Activated CD8-positive, alpha-beta memory T cell treated with anti-CD3 and anti-CD28 coated beads for 24 hours (primary cell): ENCODE data around the gene BRSK1.
A peak's percentile ranks its signal among the peaks of the same experiment; 100 is the strongest.

Experiments used
- DNase-seq: peaks from one replicate; pipeline ENCODE4 v3.0.0-alpha.2; 2020

BRSK1 gene

DNA sequence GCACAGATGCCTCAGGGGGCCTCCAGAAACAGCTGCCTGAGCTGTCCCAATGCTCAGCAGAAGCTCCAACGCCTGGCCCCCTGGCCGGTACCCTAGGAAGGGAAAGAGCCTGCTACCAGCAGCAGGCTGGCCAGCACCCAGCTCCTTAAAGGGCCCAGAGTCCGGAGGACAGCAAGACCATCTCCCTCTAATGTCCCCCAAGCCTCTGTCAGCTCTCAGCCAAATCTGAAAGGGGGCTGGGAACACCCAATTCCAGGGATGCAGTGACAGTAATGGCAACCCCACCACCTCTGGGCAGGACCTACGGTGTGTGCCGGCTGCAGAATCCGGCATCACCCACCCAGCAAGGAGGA lies 29.2 kb upstream of the BRSK1 start:
- no peak for DNase-seq

DNA sequence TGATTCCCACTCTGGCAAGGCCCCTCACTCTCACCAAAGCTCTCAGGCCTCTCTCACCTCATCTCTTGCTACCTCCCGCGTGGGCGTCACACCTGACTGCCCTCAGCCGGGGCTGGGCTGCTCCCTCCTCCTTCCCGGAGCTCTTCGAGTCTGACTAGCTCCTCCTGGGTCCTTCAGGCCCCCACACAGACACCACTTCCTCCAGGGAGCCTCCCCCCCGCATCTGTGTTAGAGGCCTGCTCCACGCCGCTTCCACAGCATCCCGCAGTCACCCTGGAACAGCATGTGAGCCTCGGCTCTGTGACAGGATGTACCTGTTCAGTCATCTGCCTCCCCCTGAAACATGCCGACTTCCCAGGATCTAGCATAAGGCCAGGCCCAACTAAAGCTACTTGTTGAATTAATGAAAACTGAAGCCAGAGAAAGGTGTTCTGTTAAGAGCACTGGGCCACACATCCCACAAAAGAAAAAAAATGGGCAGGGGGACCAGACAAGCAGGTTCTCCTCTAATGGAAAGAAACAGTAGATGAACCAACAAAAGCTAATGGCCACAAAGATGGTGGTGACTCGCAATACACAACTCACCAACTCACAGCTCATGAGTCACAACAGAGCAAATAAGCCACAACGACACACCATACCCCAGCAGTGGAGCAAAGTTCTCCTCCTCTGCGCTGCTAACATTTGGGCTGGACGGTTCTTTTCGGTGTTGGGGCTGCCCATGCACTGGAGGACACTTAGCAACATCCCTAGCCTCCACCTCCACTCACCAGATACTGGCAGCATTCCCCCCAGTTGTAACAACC lies 28.0 kb upstream of the BRSK1 start:
- DNase-seq: peak; percentile 79

DNA sequence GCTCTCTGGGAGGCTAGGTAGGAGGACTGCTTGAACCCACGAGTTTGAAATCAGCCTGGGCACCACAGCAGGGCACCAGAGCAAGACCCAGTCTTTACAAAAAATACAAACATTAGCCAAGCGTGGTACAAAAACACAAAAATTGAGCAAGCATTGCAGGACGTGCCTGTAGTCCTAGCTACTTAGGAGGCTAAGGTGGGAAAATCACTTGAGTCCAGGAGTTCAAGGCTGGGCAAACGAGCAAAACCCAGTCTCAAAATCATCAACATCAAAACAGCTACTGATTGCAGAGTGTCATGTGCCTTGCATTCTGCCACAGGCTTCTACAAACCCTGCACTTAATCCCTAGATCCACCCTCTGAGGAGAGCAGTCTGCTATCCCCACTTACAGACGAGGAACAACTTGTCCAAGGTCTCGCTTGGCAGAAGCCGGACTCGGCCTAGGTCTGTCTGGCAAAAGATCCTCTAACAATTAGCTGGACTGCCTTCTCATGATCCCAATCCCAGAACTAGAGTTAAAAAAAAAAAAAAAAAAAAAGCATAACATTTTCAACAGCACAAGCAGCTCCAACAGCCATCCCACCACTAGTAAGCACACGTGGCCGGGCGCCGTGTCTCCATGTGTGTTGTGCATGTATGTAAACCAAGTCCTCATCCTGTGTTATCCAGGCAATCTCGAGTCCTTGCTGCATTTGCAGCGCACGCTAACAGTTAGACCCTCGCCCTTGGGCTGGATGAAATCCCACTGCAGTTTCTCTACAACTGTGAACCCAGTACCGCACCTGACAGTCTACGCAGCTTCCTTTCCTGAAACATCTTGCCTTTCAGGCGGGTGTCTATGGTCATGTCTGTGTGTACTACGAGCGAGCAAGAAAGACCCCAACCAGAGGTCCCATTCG lies 27.0 kb upstream of the BRSK1 start:
- no peak for DNase-seq

DNA sequence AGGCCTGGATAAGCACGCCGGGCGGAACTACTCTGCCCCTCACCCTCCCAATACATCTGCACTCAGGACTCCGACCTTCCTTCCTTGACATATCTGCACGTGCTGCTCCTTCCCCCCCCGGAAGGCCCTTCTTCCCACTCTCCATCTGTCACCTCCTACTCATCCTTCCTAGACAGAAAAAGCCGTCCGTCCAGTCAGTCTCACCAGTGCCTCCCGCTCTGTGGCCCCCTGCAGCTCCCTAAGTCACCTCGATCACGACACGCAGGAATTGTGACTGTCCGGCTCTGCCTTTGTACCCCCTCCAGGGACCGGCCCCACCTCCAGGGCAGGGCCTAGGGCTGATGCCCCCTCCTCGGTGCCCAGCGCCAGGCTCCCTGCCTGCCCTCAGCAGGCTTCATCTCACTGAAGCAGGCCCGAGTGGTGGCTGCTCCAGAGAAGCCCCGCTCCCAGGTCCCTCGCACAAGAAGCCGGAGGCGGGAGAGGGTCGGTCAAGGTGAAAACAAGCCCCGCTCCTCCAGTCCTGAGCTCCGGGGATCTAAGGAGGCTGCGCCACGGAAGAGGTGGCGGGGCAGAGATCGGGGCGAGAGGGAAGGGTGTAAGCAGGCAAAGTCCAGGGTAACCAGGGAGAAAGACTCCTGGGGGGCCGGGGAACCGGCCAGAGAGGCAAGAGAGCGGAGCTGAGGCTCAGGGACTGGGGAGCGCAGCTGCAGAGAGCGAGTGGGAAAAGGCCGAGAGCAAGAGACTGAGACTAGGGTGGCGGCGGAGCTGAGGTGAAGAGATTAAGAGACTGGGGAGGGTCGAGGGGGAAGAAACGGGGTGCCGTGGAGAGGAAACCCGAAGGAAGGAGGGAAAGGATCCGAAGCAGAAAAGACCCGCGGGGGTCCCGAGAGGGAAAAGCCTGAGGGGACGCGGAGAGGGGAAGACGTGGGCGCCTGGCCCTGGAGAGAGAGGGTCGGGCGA lies 26.1 kb upstream of the BRSK1 start:
- DNase-seq: peak; percentile 75

DNA sequence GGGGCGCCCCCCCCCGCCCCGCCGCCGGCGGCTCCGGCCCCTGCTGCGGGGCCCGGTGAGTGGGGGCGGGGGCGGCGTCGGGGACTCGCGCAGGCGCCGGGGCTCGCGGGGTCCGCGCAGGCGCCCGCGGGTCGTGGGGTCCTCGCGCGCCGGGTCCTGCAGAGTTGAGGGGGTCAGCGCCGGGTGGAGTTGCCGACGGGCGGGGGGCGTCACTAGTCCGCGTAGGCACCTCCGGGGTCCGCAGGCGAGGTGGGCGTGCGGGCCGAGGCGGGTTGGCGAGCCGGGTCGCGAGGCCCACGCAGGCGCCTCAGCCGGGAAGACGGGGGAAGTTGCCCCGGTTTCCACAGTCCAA lies 25.3 kb upstream of the BRSK1 start:
- no peak for DNase-seq

DNA sequence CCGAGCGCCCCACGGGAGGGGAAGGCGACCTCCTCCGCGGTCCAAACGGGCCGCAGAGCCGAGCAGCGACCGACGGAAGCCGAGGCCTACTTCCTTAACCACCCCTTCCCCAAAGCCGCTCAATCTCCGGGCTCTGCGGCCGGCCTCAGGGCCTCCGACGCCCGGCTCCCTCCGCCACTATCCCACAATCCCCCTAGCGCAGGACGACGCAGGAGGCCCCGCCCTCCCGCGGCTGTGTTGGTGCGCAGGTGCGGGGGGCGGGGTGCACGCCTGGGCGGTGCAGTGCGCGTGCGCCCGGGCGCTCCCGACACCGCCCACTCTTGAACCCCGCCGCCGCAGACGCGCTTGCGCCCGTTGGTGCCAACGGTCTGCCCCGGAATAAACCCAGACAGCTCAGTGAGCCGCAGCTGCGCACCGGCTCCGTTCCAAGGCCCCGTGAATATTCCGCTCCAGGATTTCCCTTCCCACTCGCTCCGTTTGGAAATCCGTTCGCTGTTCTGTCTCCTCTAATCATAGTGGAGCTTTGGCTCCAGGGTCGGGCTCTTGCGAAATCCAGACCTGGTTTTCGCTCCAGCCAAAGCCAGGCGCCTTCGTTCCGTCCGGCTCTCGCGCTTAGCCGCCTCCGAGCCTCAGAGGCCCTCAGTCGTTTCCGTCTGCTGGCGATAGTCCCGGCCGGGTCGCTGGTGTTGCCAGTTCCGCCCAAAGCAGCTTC lies 24.8 kb upstream of the BRSK1 start, which contains the start of gene PPP6R1:
Gene PPP6R1 (minus strand): TSS at position 190 of the 712 bp plus-strand sequence. CDS start 11,914 bp downstream, outside the sequence.
- DNase-seq: peak; percentile 99

DNA sequence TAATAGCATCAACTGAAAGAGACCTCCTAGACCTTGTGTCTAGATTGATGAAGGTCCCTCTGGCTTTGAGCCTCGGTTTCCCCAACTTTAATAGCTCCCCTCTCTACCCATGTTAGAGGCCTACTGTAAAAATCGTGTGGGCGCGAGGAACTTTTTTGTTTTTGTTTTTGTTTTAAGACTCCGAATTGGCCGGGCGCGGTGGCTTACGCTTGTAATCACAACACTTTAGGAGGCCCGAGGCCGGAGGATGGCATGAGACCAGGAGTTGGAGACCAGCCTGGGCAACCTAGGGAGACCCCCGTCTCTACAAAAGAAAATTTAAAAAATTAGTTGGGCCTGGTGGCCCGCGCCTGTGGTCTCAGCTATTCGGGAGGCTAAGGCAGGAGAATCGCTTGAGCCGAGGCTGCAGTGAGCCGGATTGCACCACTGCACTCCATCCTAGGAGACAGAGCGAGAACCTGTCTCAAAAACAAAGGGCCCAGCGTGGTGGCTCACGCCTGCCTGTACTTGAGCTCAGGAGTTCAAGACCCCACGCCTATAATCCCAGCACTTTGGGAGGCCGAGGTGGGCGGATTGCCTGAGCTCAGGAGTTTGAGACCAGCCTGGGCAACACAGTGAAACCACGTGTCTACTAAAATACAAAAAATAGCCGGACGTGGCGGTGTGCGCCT lies 24.1 kb upstream of the BRSK1 start:
- DNase-seq: no peak

DNA sequence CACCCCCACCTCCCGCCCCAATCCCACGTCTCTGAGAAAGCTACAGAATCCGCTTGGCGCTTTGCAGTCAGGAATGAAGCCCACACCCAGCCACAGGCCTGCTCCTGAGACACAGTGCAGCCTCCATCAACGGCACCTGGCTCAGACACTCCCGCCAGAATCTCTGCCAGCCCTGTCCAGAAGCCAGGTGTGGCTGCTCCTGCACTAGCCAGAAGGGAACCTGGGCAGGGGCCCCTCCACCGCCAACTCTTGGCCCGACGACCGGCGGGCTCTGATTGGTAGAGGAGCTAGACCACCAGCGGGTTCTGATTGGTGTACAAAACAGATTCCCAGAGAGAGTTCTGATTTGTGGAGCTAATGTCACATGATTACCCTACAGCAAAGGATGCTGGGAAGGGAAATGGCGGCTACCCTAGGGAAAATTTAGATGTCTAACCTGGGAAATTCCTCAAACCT lies 22.1 kb upstream of the BRSK1 start:
- no peak for DNase-seq

DNA sequence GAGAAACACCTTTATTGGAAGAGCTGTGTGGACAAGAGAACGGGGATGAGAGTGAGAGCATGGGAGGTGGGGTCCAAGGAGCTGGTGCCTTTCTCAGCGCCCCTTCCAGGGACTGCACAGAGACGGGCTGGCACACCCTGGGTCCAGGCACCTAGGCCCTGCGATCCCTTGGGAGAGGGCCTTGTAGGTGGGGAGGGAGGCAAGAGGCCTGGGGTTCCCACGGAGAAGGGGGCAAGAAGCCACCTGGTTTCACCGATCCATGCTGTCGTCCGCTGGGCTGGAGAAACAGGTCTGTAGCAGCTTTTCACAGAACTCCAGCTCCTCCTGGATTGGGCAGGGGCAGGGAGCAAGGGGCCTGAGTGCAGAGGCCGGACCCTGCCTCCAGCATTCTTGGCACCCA lies 21.4 kb upstream of the BRSK1 start:
- no peak for DNase-seq

DNA sequence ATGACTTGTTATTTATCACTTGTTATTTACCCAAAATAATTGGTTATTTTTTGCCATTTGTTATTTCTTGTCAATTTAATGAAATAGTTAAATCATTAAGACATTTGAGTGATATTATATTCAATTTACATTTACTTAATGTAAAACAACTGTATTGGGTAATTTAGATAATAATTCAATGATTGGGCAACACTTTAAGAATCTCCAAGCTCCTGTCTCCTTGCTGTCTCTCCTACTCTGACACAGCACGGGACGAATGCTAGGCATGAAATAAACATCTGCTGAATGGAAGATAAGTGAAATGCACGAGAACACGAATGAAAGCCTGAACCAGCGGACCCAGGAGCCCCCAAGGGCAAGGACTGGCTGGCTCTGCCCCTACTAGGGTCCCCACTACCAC lies 19.3 kb upstream of the BRSK1 start:
- no peak for DNase-seq

DNA sequence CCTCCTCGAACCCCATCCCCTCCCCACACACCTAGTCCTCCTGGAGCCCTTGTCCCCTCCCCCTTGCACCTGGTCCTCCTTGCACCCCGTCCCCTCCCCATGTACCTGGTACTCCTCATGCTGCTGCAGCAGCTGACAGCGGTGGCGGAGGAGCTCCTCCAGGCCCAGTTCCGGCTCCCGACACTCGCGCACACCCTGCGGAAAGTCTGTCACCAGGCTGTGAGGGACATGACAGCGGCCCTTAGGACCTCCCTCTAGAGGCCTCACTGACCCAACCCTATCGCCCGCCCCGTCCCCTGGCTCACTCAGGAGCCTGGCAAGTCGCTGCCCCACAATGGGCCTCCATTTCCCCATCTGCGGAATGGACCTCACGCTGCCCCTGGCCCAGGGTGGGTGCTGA lies 18.6 kb upstream of the BRSK1 start:
- no peak for DNase-seq

DNA sequence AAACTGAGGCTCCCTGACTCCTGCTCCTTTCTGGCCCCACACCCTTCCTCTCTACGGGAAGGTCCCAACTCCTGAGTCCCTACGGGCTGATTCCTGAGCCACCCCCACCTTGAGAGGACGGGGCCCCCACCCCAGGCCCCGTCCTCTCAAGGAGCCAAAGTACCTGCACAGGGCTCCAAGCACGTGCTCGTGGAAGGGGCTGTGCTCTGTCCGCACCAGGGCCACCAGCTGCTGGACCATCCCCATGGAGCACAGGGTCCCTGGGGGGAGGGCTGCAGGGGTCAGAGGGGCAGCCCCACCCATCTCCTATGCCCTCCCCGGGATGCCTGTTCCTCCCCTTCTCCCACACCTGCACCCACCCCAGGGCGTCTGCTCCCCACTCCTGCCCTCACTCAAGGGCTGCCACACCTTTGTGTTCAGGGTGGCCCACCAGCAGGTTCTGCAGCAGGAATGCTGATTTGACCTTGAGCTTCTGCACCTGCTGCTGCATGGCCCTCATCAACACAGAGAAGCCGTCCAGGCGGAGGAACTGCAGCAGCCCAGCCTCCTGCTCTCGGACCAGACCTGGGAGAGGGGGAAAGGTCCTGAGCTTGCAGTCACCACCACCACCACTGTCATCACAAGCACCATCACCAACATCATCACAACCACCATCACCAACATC lies 17.9 kb upstream of the BRSK1 start:
- no peak for DNase-seq

DNA sequence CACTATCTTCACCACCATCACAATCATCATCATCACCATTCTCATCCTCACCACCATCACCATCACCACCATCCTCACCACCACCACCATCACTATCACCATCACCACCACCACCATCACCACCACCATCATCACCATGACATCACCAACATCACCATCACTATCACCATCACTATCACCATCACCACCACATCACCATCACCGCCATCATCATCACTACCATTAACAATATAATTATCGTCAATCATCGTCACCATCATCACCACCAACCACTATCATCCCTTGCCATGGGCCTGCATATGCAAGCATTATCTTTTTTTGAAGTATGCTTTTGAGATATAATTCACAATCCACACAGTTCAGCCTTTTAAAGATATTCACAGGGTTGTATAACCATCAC lies 17.4 kb upstream of the BRSK1 start:
- DNase-seq: no peak

DNA sequence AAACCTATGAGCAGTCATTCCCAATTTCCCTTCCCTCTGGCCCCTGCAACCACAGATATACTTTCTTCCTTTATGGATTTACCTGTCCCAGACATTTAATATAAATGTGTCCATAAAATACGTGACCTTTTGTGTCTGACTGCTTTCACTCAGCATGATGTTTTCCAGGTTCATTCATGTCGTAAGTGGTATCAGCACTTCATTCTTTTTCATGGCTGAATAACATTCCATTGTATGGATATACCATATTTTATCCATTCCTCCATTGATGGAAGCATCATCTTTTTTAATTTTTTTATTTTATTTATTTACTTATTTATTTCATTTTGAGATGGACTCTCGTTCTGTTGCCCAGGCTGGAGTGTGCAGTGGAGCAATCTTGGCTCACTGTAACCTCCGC lies 17.0 kb upstream of the BRSK1 start:
- DNase-seq: no peak

DNA sequence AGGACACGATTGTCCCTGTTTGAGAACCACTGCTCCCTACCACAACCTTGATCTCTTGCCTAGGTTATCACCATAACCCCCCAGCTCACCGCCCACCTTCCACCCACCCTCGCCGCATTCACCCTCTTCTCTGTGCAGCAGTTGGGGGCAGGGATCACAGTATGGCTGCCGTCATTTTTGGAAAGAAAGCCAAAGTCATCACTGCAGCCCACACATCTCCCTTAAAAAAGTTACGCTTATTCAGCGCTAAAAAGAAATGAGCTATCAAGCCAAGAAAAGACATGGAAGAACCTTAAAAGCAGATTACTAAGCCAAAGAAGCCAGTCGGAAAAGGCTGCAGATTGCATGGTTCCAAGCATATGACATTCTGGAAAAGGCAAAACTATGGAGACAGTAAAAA lies 14.5 kb upstream of the BRSK1 start:
- no peak for DNase-seq

DNA sequence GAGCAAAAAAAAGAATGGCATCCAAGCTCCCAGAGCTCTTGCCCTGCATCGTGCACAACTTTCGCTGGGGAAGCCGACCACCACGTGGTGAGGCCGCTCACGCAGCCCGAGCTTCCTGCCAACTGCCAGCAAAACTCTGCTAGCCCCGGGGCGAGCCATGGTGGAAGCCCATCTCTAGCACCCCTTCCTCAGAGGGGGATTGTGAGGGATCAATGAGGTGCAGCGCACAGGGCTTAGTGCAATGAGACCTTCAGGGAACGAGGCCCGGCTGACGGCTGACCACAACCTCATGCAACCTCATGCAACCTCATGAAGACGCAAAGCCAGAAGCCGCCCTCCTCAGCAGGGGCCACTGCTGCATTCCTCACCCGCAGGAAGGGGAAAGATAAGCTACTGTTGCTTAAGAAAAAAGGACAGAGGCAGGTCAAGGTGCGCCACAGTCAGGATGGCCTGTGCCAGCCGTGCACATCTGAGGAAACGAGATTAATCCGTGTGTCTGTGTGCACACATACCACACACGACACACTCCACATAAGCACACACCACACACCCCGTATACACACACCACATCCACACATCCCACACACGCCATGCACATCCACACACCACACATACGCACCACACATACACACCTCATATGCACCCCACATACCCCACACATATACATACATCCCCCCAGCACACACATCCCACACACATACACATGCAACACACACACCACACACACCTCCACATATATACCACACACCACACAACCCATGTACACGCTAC lies 13.4 kb upstream of the BRSK1 start:
- no peak for DNase-seq

DNA sequence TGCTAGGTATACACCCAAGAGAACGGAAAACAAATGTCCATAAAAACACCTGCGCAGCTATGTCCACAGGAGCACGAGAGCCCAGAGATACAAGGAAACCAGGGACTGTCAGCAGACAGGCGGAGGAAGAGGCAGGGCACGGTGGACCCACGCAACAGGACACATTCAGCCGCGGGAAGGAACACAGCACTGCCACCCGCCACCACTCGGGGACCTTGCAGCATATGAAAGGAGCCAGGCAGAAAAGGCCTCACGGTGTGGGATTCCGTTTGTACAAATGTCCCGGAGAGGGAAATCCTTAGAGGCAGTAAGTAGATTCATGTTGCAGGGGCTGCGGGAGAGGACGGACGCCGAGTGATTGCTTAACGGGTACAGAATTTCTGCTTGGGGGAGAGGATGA lies 11.7 kb upstream of the BRSK1 start:
- no peak for DNase-seq

DNA sequence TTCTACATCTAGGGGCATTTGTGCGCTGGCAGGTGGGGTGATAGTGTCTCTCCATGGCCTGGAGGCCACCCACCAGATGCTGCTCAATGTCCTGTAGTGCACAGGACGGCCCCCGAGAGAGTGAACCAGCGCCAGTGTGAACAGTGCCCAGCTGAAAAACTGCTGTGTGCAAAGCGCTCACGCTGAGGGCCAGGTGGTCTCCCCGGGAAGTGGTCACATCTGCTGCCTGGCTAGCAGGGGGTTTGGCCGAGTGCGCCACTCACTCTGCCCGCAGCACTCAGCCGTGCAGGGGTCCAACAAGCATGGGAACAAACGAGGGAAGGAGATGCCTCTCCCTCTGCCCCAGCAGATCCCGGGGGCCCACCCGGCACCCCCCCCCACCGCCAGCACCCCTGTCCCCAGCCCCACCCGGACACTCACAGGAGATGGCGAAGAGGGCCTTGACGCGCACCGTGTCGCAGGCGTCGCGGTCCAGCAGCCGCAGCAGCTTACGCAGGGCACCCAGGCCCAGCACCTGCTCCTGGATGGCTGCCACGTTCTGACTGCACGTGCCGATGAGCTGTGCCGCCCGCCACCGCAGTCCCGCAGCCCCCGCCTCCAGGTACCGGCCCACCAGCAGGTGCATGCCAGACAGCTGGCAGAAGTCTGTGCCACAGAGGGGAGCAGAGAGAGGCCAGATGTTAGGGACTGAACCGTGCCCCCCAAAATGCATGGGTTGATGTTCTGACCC lies 9.7 kb upstream of the BRSK1 start:
- DNase-seq: no peak

DNA sequence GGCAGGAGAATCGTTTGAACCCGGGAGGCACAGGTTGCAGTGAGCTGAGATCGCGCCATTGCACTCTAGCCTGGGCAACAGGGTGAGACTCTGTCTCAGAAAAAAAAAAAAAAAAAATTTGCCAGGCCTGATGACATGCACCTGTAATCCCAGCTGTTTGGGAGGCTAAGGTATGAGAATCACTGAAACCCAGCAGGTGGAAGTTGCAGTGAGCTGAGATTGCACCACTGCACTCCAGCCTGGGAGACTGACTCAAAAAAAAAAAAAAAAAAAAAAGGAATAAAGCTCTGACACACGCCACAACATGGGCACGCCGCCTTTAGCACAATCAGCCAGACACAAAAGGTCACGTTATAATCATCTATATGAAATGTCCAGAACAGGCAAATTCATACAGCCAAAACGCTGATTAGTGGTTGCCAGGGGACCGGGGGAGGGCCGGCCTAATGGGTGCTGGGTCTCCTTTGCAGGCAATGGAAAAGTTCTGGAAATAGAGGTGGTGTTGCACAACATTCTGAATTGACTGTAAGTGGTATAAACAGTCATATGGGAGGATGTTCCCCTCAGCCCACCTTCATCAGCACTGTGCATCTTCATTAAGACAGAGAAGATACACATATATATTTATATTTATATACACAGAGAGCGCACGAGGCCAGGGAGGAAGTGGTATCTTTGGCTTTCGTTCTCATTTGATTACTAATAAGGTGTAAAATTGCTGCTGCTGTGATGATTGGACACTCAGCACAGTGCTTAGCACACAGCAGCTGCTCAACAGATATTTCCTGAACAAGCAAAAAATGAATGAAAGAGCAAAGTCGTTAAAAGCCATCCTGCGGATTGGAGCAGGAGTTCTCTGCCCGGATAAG lies 7.7 kb upstream of the BRSK1 start:
- no peak for DNase-seq
